ENCODE data around the gene VAV2. TPM values are rescaled to one million over a fixed set of nuclear protein-coding genes. Genes with fewer than 3 reads are reported as not detected.

VAV2 gene
- total RNA-seq, 3 donors from 2014 or later, result 5.3 to 9.5 (median 8.8) TPM

DNA sequence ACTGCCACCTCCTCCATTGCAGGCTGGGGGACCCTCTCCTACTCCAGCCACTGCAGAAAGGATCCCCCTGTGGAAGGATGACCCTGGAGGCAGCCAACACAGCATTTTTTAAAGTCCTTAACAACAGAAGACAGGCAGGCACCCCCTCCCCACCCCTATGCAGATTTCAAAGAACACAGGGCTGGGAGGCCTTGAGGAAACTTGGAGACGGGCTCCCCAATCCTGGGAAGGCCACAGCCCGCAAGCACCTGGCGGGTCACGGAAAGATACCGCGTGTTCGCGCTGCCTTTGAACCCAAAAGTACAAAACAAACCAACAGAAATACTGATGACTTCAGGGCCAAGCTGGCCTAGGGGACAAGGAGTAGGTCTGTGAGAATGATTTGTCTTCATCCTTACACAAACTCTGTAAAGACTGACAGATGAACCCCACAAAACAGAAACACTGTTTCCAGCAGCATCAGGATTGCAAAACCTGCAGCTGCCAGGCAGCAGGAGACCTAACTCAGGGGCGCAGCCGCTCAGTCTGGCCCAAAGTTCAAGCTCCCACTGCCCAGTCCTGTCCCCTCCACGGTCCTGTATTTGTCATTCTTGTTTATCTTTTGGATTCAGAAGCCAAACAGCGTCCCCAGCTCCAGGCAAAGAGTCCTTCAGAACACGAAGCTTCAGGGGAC, 13.8 kb downstream of the VAV2 start:
- intact Hi-C loops (cut with DNase I; ENCODE audit: low total_unique reads), result loop anchor here (5.0 kb wide), 1 partner anchor 821 kb away; no protein-coding TSS in a partner anchor
- DNase-seq (ENCODE audit: low spot score in 2 of 2), result no peak
- Histone ChIP-seq H3K9me3 (no peaks in the 10 kb centered on the region), H3K4me1 (no peaks in the 10 kb centered on the region), H3K27ac (no peak overlapping the region), H3K4me3 (no peak overlapping the region), H3K36me3 (no peaks in the 10 kb centered on the region), H3K27me3 (no peaks in the 10 kb centered on the region)
- TF ChIP-seq, protein P1, sequence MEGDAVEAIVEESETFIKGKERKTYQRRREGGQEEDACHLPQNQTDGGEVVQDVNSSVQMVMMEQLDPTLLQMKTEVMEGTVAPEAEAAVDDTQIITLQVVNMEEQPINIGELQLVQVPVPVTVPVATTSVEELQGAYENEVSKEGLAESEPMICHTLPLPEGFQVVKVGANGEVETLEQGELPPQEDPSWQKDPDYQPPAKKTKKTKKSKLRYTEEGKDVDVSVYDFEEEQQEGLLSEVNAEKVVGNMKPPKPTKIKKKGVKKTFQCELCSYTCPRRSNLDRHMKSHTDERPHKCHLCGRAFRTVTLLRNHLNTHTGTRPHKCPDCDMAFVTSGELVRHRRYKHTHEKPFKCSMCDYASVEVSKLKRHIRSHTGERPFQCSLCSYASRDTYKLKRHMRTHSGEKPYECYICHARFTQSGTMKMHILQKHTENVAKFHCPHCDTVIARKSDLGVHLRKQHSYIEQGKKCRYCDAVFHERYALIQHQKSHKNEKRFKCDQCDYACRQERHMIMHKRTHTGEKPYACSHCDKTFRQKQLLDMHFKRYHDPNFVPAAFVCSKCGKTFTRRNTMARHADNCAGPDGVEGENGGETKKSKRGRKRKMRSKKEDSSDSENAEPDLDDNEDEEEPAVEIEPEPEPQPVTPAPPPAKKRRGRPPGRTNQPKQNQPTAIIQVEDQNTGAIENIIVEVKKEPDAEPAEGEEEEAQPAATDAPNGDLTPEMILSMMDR (IDR thresholded peaks at IDR 0.05), result no peak
- TF ChIP-seq POLR2A (IDR thresholded peaks at IDR 0.05), result no peak
- TF ChIP-seq POLR2AphosphoS5 (IDR thresholded peaks at IDR 0.05), result no peak

DNA sequence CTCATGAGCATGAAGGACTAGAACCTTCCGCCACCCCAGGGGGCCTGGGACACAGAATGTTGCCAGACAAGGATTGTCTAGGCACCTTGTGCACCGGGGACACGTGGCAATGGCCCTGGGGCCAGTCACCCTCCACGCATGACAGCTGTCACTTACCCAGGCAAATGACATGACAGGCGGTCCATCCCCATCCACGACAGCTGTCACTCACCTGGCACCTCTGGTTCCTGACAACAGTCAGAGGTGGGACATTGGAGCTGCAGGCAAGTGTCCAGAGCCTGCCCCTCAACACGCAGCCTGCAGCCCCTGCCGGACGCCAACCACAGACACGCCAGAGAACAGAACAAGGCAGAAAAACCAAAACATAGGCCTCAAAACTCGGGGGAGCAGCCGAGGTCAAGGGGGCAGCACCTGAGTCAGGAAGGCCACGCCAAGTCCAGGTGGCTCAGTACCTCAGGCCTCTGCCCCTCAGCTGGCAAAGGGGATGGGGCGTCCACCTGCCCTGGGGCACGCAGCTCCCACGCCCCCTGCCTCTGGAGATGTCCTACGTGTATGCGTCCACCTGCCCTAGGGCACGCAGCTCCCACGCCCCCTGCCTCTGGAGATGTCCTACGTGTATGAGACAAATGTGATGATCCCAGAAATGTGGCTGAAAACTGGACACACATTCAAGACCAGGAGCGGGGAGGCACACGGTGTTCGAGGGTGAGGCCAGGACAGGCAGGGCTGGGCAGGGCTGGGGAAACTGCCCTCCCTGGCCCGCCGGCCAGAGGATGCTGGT, 14.5 kb downstream of the VAV2 start:
- Histone ChIP-seq H3K4me3 (no peak overlapping the region), H3K27me3 (no peaks in the 10 kb centered on the region), H3K27ac (no peak overlapping the region), H3K4me1 (no peaks in the 10 kb centered on the region), H3K36me3 (no peaks in the 10 kb centered on the region), H3K9me3 (no peaks in the 10 kb centered on the region)
- intact Hi-C loops (cut with DNase I; ENCODE audit: low total_unique reads), result loop anchor here (1.0 to 5.0 kb wide), 2 partner anchors 26 to 820 kb away; no protein-coding TSS in a partner anchor
- no peak for DNase-seq (ENCODE audit: low spot score in 2 of 2)
- TF ChIP-seq, protein P1 (IDR thresholded peaks at IDR 0.05), result no peak
- TF ChIP-seq POLR2A (IDR thresholded peaks at IDR 0.05) (no peak), POLR2AphosphoS5 (IDR thresholded peaks at IDR 0.05) (no peak)

DNA sequence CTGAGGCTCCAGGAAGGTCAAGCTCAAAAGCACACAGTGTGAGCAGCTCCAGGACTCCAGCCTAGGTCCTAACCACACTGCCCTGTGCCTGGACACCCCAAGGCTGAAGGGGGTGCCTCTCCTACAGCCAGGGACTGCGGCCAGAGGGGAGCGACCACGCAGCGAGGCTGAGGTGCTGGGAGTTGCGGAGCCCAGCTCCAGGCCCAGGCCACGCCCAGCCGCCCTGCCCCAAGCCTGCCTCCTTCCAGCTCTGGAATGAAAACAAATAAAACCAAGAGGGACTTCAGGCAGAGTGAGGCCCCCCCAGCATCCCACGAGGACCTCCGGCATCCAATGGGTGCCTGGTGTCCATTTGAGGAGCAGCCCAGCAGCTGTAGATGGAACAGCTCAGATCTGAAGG, 15.2 kb downstream of the VAV2 start:
- TF ChIP-seq POLR2A (IDR thresholded peaks at IDR 0.05) (no peak), POLR2AphosphoS5 (IDR thresholded peaks at IDR 0.05) (no peak)
- TF ChIP-seq, protein P1 (IDR thresholded peaks at IDR 0.05), result no peak
- DNase-seq (ENCODE audit: low spot score in 2 of 2), result no peak
- intact Hi-C loops (cut with DNase I; ENCODE audit: low total_unique reads), result loop anchor here (1.0 to 5.0 kb wide), 2 partner anchors 26 to 820 kb away; no protein-coding TSS in a partner anchor
- no peaks in the 10 kb centered on the region for H3K27me3 ChIP-seq
- no peaks in the 10 kb centered on the region for H3K9me3 ChIP-seq
- H3K4me3 ChIP-seq, result no peak overlapping the region
- no peak overlapping the region for H3K27ac ChIP-seq
- H3K4me1 ChIP-seq, result no peaks in the 10 kb centered on the region
- no peaks in the 10 kb centered on the region for H3K36me3 ChIP-seq

DNA sequence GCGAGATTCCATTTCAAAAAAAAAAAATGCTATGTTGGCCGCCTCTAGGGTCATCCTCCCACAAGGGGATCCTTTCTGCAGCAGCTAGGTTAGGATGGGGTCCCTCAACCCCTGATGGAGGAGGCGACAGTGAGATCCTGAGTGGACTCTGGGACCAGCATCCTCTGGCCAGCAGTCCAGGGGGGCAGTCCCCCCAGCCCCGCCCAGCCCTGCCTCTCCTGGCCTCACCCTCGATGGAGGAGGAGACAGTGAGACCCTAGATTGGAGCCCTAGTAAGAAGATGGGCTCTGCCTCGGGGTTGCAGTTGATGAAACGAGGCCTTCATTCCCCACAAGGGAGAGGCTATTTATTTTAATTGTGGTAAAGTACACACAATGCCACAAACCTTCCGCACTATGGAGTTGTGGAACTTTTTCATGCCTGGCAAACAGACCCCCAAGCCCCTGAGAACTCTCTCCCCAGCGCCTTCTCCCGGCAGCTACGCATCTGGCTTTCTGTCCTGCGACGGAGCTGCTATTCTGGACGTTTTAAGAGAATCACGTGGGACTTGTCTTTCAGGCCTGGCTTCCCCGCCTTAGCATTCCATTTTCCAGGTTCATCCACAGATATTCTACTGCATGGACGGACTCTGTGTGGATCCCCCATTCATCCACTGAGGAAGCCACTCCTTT, 15.8 kb downstream of the VAV2 start:
- Histone ChIP-seq H3K27ac (no peak overlapping the region), H3K4me3 (no peak overlapping the region), H3K9me3 (no peaks in the 10 kb centered on the region), H3K27me3 (no peaks in the 10 kb centered on the region), H3K4me1 (no peaks in the 10 kb centered on the region), H3K36me3 (no peaks in the 10 kb centered on the region)
- TF ChIP-seq, protein P1 (IDR thresholded peaks at IDR 0.05), result no peak
- TF ChIP-seq POLR2A (IDR thresholded peaks at IDR 0.05) (no peak), POLR2AphosphoS5 (IDR thresholded peaks at IDR 0.05) (no peak)
- no peak for DNase-seq (ENCODE audit: low spot score in 2 of 2)
- intact Hi-C loops (cut with DNase I; ENCODE audit: low total_unique reads), result loop anchor here (5.0 kb wide), 1 partner anchor 819 kb away; no protein-coding TSS in a partner anchor

All from breast epithelium (tissue), 4 donors.